Muscle of leg (tissue), 11 donors: Measurements from ENCODE around the gene RBM20. TPM values are rescaled to one million over a fixed set of nuclear protein-coding genes. Genes with fewer than 3 reads are reported as not detected.

Experiments
- DNase-seq: peaks from one replicate; pipeline ENCODE4 v3.0.0; 2013
- H3K27ac ChIP-seq: one replicate; pipeline ENCODE4 v1.5.1; 2013; ENCODE audit warnings: mild to moderate bottlenecking, low read length, control low read depth
- H3K27me3 ChIP-seq: one replicate; pipeline ENCODE4 v1.6.1; 2013; ENCODE audit warnings: low read length; ENCODE audit not compliant: control insufficient read depth, insufficient read depth
- H3K36me3 ChIP-seq: one replicate; pipeline ENCODE4 v1.6.1; 2013; ENCODE audit warnings: low read length; ENCODE audit not compliant: control insufficient read depth, insufficient read depth
- H3K4me1 ChIP-seq: one replicate; pipeline ENCODE4 v1.6.1; 2013; ENCODE audit warnings: low read length; ENCODE audit not compliant: control insufficient read depth, insufficient read depth
- H3K4me3 ChIP-seq: one replicate; pipeline ENCODE4 v1.5.1; 2013; ENCODE audit warnings: low read length, control low read depth
- H3K9me3 ChIP-seq: replicated peaks from 2 replicates; pipeline ENCODE4 v1.6.1; 2013; ENCODE audit warnings: low read depth, low read length; ENCODE audit not compliant: control insufficient read depth
- WGBS: methylation state at CpG from one replicate; pipeline ENCODE4 v1.1.5; 2013; ENCODE audit warnings: missing lambda C conversion rate; ENCODE audit not compliant: insufficient coverage; 5-methylcytosine and 5-hydroxymethylcytosine counted together
- polyA plus RNA-seq, 8 donors: library from polyadenylated mRNA; unstranded; fragments of 120-200 nt; gene quantifications; one replicate each; pipeline versions ENCODE4 v1.2.1 to v1.2.3, GENCODE V29; 2013; ENCODE audit warnings: inconsistent platforms in 1 of 8, low replicate concordance in 1 of 8; ENCODE audit not compliant: insufficient read length in 8 of 8, insufficient read depth in 1 of 8
- total RNA-seq: library from RNA; stranded (reverse); fragments of 120-200 nt; gene quantifications from one replicate; pipeline ENCODE4 v1.2.4, GENCODE V29; 2013

Gene RBM20
- total and polyA plus RNA-seq, 9 donors = 6.5 to 17.0 (median 9.8) TPM

DNA sequence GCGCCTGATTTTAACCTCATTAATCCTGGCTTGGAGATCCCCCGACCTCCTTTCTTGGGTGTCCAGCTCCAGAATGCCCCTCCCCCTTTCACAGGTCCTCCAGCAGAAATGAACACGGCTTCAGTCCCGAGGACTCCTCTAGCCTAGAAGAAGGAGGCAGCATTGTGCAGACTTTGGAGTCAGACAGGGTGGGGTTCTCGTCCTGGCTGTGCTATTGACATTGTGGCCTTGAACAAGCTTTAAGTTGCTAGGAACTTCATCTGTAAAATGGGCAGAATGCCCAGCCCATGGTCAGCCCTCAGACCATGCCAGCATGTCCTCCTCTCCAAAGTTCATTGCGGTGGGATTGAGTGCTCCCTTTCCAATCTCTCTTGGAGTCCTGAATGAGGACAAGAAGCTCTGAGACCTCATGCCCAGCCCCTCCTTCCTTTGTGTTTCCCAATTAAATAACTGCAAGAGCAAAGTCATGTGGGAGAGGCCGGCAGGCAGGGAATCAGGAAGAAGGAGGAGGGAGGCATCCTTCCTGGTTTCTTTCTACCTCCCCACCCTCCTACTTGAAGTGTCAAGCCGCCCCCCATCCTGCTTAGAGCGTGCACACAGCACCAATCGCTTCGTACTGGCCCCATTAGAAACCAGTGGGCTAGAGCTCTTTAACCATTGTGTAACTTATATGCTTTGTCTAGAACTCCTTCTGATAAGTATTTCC is 86.4 kb downstream of the RBM20 start:
- Histone ChIP-seq H3K27me3 (peaks cover 9% of the 10 kb centered on the region), H3K4me1 (peaks cover 7% of the 10 kb centered on the region), H3K36me3 (no peaks in the 10 kb centered on the region), H3K9me3 (no peaks in the 10 kb centered on the region), H3K27ac (no peak overlapping the region), H3K4me3 (no peak overlapping the region)
- no peak for DNase-seq
- 75% methylated on average over 4 of the region's 11 CpGs for WGBS

DNA sequence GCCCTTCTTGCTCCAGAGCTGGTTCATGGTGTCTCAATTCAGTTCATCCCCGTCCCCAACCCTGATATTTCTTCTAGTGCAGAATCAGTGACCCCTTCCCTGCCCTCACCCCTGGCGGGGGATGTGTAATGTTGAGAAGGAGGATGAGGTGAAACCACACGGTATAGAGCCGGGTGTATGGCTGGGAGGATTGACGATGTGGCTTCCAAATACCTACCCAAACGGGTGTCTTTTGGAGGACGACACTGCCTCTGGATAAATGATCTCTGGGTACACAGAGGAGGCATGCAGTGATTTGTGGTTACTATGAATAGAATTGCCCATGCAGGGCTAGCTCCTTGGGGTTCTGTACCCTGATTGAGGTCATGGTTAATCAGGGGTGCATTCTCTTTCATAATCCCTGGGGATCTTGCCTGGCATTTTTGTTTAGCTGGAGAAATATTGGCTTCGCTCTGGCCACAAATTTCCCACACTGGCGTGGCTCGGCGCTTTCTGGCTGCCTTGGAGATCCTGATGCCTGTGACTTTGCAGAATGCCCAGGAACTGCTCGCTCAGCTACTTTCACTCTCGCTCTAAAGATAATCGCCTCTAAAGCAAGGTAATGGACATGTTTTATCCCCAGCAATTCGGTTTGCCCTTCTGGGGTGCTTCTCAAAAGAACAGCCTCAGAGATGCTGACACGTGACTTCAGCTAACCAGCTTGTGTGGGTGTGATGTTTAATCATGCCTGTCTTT is 89.2 kb downstream of the RBM20 start:
- Histone ChIP-seq H3K4me1 (peaks cover 2% of the 10 kb centered on the region), H3K27me3 (peaks cover 9% of the 10 kb centered on the region), H3K9me3 (no peaks in the 10 kb centered on the region), H3K4me3 (no peak overlapping the region), H3K36me3 (no peaks in the 10 kb centered on the region), H3K27ac (no peak overlapping the region)
- no peak for DNase-seq
- WGBS = 76% methylated on average over 12 of the region's 16 CpGs

DNA sequence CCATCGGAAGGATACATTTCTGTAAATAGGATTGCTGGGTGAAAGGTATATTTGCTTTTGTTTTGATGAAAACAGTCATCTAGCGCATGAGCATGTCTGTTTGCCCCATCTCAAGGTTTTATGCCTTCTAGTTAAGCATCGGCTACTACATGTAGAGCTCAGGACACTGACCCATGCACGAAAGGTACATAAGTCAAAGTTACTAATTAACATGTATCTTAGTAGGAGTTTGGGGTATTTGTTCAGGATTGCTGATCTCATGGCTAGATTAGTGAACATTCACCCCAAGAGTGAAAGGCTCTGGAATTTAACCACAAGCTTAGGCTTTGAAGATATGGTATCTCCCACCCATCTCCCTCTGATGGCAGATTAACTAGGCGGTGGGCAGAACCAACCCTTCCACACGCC is 91.5 kb downstream of the RBM20 start:
- no peak overlapping the region for H3K4me3 ChIP-seq
- 81% methylated on average over 2 of the region's 6 CpGs for WGBS
- H3K4me1 ChIP-seq = peaks cover 5% of the 10 kb centered on the region
- H3K9me3 ChIP-seq = no peaks in the 10 kb centered on the region
- H3K27ac ChIP-seq = no peak overlapping the region
- peaks cover 5% of the 10 kb centered on the region for H3K27me3 ChIP-seq
- no peaks in the 10 kb centered on the region for H3K36me3 ChIP-seq
- no peak for DNase-seq

DNA sequence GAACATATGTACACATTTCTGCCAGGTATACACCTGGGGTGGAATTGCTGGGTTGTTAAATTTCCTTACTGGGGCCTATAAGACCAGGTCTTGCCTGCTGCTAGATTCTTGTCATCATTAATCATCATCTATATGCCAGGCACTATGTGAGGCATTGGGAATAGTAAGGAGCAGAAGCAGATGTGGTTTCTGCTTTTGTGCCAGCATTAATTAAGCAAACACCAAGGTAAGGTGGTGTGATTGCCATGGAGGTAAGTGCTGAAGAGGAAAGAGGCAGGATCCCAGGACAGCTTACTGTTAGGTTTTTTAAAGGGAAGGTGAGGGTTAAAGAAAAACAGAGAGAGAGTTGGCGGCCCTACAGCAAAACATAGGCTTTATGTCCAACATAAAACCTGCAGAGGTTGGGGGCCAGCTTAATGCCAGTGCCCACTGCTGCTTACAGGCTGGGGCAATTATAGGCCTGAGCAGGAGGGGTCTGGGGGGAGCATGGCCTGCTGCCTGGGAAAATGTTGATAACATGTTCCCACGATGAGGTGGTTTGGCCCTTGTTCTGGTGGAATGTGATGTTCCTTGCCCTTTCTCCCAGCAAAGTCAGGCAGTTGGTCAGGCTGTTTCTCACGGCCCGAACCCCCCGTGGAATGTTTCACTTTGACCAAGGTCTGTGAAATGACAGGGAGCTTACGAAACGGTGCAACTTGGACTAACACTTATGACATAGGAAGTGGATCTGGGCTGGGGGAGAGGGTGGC is 93.9 kb downstream of the RBM20 start:
- H3K9me3 ChIP-seq = no peaks in the 10 kb centered on the region
- no peaks in the 10 kb centered on the region for H3K27me3 ChIP-seq
- H3K4me1 ChIP-seq = peaks cover 5% of the 10 kb centered on the region
- DNase-seq = no peak
- no peak overlapping the region for H3K4me3 ChIP-seq
- WGBS = 54% methylated on average over 7 of the region's 7 CpGs
- H3K27ac ChIP-seq = no peak overlapping the region
- no peaks in the 10 kb centered on the region for H3K36me3 ChIP-seq

DNA sequence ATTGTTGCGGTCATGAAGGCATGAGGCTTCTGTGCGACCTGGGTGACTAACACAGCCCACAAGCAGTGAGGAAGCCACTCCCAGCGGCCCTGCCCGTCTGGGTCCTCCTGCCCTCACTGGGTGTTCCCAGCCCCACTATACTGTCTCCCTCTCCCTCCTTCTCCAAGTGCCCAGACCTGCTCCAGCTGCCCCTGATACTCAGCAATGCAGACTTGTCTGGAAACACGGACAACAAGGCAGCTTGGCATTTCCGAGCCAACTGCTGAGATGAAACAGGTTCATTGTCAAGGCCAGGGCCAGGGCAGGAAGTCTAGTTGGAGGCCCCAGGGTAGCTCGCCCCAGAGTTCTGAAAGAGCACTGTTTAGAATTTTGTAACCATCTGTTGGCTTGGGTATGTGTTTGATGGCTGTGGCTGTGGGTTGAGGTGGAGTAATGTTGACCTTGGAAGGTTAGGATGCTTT is 95.7 kb downstream of the RBM20 start:
- DNase-seq = no peak
- Histone ChIP-seq H3K4me3 (no peak overlapping the region), H3K9me3 (no peaks in the 10 kb centered on the region), H3K27ac (no peak overlapping the region), H3K4me1 (peaks cover 5% of the 10 kb centered on the region), H3K27me3 (no peaks in the 10 kb centered on the region), H3K36me3 (no peaks in the 10 kb centered on the region)
- WGBS = 58% methylated on average over 5 of the region's 7 CpGs

DNA sequence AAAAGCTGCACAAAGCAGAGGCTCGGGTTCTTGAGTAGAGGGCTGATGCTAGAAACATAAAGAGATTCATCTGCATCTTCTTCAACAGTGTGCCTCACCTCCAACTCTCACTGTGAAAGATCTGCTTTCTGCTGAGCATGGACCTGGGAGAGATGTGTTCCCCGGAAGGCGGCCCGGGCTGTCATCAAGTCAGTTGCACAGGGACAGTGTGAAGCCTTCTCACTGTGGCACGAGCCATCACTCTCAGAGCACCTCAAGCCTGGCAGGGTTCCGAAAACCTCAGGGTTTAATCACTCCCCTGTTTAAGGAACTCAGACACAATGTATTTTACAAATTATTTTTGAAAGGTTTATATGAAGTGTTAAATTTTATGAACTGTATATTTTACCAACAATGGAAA is 98.7 kb downstream of the RBM20 start:
- Histone ChIP-seq H3K4me3 (no peak overlapping the region), H3K27me3 (no peaks in the 10 kb centered on the region), H3K9me3 (no peaks in the 10 kb centered on the region), H3K4me1 (peaks cover 5% of the 10 kb centered on the region), H3K27ac (no peak overlapping the region), H3K36me3 (no peaks in the 10 kb centered on the region)
- DNase-seq = no peak
- WGBS = 70% methylated on average over 3 of the region's 6 CpGs

DNA sequence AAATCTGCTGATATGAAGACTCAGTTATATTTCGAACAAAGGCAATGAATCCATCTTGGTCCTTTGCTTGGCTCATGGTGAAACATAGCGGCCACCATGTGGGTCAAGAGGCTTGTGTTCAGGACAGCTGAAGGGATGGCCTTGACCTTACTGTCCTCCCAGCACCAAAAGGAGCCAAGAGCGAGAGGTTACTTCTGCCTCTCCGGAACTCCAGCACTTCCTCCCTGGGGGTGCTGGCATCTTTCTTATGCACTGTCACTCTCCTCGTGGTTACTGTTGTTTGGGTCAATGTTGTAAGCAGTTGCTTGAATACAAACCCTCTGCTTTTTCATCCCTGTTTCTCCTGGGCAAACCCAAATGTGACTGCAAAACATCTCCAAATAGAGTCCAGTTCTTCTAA is 100.6 kb downstream of the RBM20 start:
- H3K27ac ChIP-seq = no peak overlapping the region
- H3K4me1 ChIP-seq = peaks cover 2% of the 10 kb centered on the region
- no peaks in the 10 kb centered on the region for H3K36me3 ChIP-seq
- no peak for DNase-seq
- no peak overlapping the region for H3K4me3 ChIP-seq
- no peaks in the 10 kb centered on the region for H3K27me3 ChIP-seq
- H3K9me3 ChIP-seq = no peaks in the 10 kb centered on the region
- 82% methylated on average over 2 of the region's 5 CpGs for WGBS

DNA sequence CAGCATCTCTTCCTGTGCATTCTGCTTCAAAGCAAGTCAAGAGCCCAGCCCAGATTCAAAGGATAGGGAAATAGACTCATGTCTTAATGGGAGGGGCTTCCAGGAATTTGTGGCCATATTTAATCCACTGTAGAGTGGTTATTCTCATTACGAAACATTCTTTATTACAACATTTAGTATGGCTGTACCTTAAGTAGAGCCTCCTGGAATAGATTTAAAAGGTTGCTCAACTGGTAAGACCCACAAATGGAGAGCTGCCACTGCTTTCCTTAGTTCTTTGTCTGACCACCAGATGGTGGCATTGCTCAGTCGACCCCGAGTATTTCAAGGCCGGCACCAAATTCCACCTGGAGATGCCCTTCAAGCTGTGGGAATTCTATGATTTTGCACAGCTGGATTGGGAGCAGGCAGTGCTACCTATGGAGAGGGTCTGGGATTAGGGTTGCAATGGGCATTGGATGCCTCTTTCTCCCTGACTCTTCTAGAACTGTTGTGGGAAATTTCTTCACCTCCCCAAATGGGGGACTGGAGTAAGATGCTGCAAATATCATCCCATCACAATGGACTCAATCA is 102.2 kb downstream of the RBM20 start:
- 0% methylated on average over 2 of the region's 4 CpGs for WGBS
- H3K27ac ChIP-seq = no peak overlapping the region
- no peaks in the 10 kb centered on the region for H3K4me1 ChIP-seq

DNA sequence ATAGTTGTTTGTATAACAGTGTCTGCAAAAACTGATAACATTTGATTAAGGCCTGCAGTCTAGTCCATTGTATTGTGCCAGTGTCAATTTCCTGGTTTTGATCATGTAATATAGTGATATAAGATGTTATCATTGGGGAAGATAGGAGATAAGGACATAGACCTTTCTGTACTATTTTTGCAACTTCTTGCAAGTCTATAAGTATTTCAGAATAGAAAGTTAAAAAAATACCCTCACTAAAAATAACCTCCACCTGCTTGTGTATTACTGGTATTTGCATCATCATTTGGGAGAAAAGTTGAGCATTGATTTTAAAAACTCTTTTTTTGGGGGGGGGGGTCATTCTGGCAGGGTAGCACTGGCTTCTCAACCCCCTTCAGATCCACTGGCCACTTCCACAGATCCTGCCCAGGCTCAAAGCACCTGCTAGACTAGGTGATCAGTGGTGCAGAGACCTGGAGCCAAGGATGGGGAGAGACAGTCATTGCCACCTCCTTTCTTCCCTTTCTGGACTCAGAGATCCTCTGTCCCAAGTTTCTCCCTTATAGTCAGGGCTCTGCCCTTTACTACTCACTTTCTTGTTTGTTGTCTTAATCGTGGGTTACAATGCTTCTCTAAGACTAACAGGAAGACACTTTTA is 103.0 kb downstream of the RBM20 start:
- DNase-seq = no peak
- H3K9me3 ChIP-seq = no peaks in the 10 kb centered on the region
- H3K27ac ChIP-seq = no peak overlapping the region
- H3K27me3 ChIP-seq = no peaks in the 10 kb centered on the region
- no peaks in the 10 kb centered on the region for H3K36me3 ChIP-seq
- no CpG with 5 or more reads among the region's 1 CpG for WGBS
- no peaks in the 10 kb centered on the region for H3K4me1 ChIP-seq
- no peak overlapping the region for H3K4me3 ChIP-seq

More for the DNA sequence above, 102.2 kb downstream of the RBM20 start:
- DNase-seq = peak; percentile 65
- H3K27me3 ChIP-seq = no peaks in the 10 kb centered on the region
- H3K9me3 ChIP-seq = no peaks in the 10 kb centered on the region
- no peaks in the 10 kb centered on the region for H3K36me3 ChIP-seq
- H3K4me3 ChIP-seq = no peak overlapping the region
